Stimulated activated CD8-positive, alpha-beta memory T cell treated with anti-CD3 and anti-CD28 coated beads, Interleukin-2, amount 100 ng/mL, for 1 hour (primary cell): ENCODE measurements around the gene STN1.

Experiments
- DNase-seq, 2 donors: peaks; one replicate each; pipeline ENCODE4 v3.0.0-alpha.2; 2020; ENCODE audit warnings: low read depth in 2 of 2

The STN1 gene

GRCh38 chr10:103843854-103844570 is 74.0 kb downstream of the STN1 start:
- no peak for DNase-seq

GRCh38 chr10:103843045-103843444 is 74.9 kb downstream of the STN1 start:
- DNase-seq: no peak

DNA sequence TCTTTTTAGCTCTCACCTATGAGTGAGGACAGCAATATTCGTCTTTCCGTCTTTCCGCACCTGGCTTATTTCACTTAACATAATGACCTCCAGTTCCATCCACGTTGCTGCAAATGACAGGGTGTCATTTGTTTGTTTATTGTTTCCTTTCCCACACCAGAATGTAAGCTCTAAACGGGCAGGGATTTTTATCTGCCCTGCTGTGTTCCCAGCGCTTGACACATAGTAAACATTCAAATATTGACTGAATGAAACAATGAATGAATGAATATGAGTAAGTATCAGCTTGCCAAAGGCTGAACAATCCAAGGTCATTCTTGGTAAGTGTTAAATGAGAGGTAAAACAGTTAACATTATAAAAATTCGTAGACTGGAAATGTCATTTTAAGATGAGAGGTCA is 75.4 kb downstream of the STN1 start:
- DNase-seq: no peak

GRCh38 chr10:103841519-103841918 is 76.5 kb downstream of the STN1 start:
- no peak for DNase-seq

DNA sequence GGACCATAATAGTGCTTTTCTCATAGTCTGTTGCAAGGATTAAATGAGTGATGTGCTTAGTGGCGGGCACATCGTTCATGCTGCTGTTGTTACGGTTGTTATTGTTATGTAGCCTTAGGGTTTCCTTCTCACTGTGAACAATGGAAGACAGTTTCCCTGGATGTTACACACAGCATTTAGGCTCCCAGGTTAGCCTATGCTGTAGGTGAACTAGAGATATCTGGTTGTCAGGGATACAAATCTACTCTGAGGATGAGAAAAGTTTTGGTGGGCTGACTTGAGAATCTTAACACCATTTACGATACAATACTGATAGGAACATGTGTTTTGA is 77.3 kb downstream of the STN1 start:
- no peak for DNase-seq

DNA sequence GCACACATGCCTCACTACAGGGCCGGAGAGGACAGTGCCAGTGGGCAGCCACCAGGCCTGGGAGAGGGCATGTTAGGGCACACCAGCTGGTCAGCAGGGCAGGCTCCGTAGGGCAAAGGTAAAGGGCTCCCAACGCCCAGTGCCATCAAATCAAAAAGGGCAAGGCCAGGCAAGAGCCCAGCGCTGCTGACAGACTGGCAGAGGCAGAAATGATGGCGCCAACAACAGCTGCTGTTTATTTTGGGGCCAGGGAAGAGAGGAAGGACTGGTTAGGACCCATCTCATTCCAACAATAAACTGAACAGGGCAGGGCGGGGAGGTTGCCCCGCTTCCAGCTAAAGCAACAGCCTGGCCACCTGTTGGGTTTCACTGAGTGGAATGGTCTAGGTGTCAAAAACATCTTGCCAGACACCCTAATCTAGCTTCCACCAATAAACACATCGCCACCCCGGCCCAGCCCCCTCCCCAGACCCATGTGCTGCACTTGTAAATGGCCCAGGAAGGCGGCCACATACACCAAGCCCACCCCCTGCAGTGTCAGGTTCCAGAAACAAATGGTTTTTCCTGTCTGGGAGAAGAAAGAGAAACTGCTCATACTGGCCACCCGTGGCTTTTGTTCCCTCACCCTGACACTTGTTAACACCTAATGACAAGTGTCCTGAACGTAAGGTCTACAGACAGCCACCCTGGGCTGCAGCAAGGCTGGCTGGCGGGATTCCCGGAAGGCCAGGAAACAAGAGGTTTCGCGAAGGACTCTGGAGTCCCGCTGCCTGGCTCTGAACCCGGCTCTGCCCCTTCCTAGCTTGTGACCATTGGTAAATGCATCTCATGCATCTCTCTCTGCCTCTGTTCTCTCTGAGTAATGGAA is 77.9 kb downstream of the STN1 start:
- no peak for DNase-seq

DNA sequence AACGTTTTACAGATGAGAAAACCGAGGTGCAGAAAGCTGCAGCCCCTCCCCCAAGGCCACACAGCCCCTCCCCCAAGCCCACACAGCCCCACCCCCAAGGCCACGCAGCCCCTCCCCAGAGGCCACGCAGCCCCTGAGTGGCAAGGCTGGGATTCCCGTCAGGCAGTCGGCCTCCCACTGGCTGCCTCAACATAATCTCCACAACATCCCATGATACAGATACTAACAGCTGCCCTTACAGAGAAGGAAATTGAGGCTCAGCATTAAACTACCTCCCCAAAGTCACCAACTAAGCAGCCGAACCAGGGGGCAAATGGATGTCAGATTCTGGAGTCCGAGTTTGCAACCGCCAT is 78.5 kb downstream of the STN1 start:
- DNase-seq: no peak

DNA sequence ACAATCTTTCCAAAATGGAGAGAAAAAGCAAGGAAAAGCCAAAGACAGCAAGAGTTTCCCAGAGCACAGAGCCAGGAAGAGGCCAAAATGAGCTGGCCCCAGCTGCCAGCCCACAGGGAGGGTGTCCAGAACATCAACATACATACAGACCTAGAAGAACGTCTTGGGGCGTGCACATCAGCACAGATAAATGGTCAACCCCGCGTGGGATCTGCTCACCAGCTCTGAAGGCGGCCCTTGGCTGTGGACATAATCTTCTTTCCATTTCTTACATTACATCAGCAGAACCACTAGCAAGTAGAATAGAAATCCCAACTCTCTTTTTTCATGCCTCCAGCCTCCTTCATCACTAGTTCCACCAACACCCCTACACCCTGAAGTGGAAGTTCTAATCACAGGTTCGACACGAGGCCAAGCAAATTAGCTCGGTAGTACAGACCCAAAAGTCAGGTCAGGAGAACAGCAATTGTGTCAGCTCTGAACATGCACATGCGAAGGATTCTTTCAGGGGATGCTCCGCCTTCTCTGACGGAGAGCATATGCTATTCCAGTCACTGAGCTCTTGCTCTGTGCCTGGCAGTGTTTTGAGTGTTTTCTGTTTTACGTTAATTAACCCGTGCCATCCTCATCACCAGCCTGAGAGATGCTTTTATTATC is 79.0 kb downstream of the STN1 start:
- no peak for DNase-seq

DNA sequence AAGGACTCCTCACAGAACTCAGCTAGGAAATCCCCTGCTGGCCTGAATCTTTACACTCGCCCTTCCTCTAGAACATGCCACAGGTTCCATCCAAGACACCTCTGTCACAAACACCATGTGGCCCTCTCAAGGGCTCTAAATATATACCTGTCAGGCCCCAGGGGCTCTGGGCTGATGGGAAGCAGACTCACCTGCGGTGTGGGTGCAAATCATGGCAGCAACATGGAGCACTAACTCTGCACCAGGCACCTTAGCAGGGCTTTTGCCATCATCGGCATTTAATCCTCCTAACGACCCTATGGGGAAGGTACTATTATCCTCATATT is 80.0 kb downstream of the STN1 start:
- no peak for DNase-seq

- no peak for DNase-seq
These were observed 80.5 kb downstream of the STN1 start for GRCh38 chr10:103837370-103838069.

DNA sequence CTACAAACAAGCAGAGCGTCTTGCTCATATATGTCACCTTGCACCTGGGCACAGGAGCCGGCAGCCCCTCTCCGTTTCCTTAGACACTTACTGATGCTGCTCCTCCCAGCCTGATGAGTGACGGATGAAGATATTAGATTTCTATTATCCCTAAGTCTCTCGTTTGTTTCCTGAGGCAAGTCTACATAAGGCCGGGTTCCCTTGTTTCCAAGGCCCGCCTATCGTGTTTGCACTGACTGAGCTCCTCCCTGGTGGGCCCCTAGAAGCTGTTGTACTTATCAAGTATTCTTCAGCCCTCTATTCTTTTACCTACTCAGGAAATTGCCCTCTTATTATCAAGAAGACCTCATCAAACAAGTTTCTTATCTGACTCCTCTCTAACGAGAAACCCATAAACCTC is 81.1 kb downstream of the STN1 start:
- no peak for DNase-seq

- no peak for DNase-seq
These were observed 81.7 kb downstream of the STN1 start for GRCh38 chr10:103836273-103836672.

- no peak for DNase-seq
These were observed 82.6 kb downstream of the STN1 start for GRCh38 chr10:103835096-103836050.

GRCh38 chr10:103834436-103835095 is 83.4 kb downstream of the STN1 start:
- DNase-seq: no peak

DNA sequence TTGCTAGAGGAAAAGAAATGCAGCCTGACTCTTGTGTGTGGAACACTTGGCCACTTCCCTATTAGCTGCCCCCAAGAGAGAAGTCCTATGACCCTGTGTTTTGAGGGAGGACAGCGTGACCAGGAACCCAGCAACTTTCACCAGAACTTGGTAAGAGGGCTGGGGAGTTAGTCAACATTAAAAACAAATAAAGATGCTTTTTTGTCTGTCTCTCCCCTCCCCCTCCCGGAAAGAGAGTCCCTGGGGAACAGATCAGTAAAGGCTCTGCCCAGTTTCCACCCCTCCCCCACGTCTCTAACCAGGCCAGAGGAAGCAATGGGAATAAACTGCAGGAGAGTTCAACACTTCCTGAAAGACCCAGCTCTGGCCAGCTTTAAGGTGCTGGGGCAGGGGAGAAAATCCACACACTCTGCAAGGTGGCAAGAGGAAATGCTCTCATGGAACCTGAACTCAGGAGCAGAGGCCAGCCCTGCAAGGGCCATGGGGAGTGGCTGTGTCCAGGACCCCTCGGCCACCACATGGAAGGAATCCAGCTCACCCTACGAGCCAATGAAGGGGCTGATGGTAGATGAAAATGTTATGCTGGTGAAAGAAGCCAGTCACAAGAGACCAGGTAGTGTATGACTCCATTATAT is 84.1 kb downstream of the STN1 start:
- DNase-seq: no peak

GRCh38 chr10:103832806-103833205 is 85.2 kb downstream of the STN1 start:
- DNase-seq: no peak
